ENCODE data around the gene ZXDB. TPM values are rescaled to one million over a fixed set of nuclear protein-coding genes. Genes with fewer than 3 reads are reported as not detected.
"Not testable (repeated sequence)": the region's sequence is repeated elsewhere in the genome, so short reads cannot be mapped to it uniquely, and the experiment has no call there.

The ZXDB gene
- total and polyA plus RNA-seq, 2 donors (not counting 3 experiments of a cell fraction or from before 2014, with no cell fraction given): 6.3 to 8.4 TPM

- DNase-seq (ENCODE audit: low read depth, low spot score) (peak; percentile 54), FAIRE-seq (peak; percentile 72)
- POLR2A ChIA-PET; H3K9me3 ChIP-seq (replicated peaks; ENCODE audit: control insufficient read depth, insufficient read depth, low read length); BruUV-seq (replicated peaks); H3K27me3 ChIP-seq (ENCODE audit: control insufficient read depth in 2 of 2, insufficient read depth in 2 of 2, low read length in 2 of 2); H4K20me1 ChIP-seq (replicated peaks; ENCODE audit: control insufficient read depth, extremely low read depth, insufficient read depth, low read length); H3K9me1 ChIP-seq (replicated peaks; ENCODE audit: control insufficient read depth, extremely low read depth, insufficient read depth, low read length); H3K36me3 ChIP-seq (ENCODE audit: control insufficient read depth in 2 of 2, extremely low read depth in 1 of 2, insufficient read depth in 2 of 2, low read length in 2 of 2); dilution Hi-C loops (cut with MboI; ENCODE audit: extremely low pct_ligation_motif_present, low sequenced_read_pairs); H2AFZ ChIP-seq (ENCODE audit: low read depth, low read length): not testable (repeated sequence)
- intact Hi-C loops (cut with micrococcal nuclease): loop anchor here (10.0 kb wide), 1 partner anchor 598 kb away; the partner anchor contains the start of gene SPIN3
- H3K27ac ChIP-seq (ENCODE audit: insufficient read depth, low read depth, low read length): peak overlapping the region; percentile 55
- peak overlapping the region; percentile 36 for H3K4me2 ChIP-seq (ENCODE audit: insufficient read depth, low read length)
- peak overlapping the region; percentile 71 for H3K9ac ChIP-seq (replicated peaks; ENCODE audit: extremely low read depth, insufficient read depth, low read length)
- H3K4me1 ChIP-seq (ENCODE audit: control insufficient read depth, extremely low read depth, insufficient read depth, low read length): peaks cover 29% of the 10 kb centered on the region
- peak overlapping the region; percentile 35 to 53 (median 48) for H3K4me3 ChIP-seq (replicated peaks in 1 of 3; ENCODE audit: insufficient read depth in 1 of 3, low read depth in 1 of 3, low read length in 3 of 3)
- CTCF ChIA-PET: interaction anchor here (1.1 kb wide), 1 partner anchor 314 kb away, joined by 3 read pairs; no protein-coding TSS in a partner anchor
- TF ChIP-seq CTCF (IDR thresholded peaks at IDR 0.05; ENCODE audit: extremely low read depth in 1 of 2, insufficient read depth in 1 of 2, low read depth in 1 of 2, low read length in 2 of 2): peak in 1 of 2 donors; percentile 38
- peaks cover 37% of the 10 kb centered on the region for H3K79me2 ChIP-seq (ENCODE audit: control insufficient read depth, insufficient read depth, low read length)
Measured at GRCh38 chrX:57592894-57593215, 1.0 kb downstream of the ZXDB start.

GRCh38 chrX:57595381-57595811 lies 3.6 kb downstream of the ZXDB start:
- no peaks in the 10 kb centered on the region for H4K20me1 ChIP-seq (replicated peaks; ENCODE audit: control insufficient read depth, extremely low read depth, insufficient read depth, low read length)
- H3K79me2 ChIP-seq (ENCODE audit: control insufficient read depth, insufficient read depth, low read length): peaks cover 53% of the 10 kb centered on the region
- H2AFZ ChIP-seq (ENCODE audit: low read depth, low read length): no peak overlapping the region
- peak; percentile 68 for FAIRE-seq
- H3K9ac ChIP-seq (replicated peaks; ENCODE audit: extremely low read depth, insufficient read depth, low read length): peak overlapping the region; percentile 75
- no peaks in the 10 kb centered on the region for H3K36me3 ChIP-seq (ENCODE audit: control insufficient read depth in 2 of 2, extremely low read depth in 1 of 2, insufficient read depth in 2 of 2, low read length in 2 of 2)
- no peaks in the 10 kb centered on the region for H3K27me3 ChIP-seq (ENCODE audit: control insufficient read depth in 2 of 2, insufficient read depth in 2 of 2, low read length in 2 of 2)
- H3K4me3 ChIP-seq (replicated peaks in 1 of 3; ENCODE audit: insufficient read depth in 1 of 3, low read depth in 1 of 3, low read length in 3 of 3): peak overlapping the region in 1 of 3 experiments; percentile 71
- TF ChIP-seq JUN (IDR thresholded peaks at IDR 0.05; ENCODE audit: borderline replicate concordance, insufficient read depth, insufficient read length, low read depth) (peak; percentile 91), POLR2AphosphoS5 (IDR thresholded peaks at IDR 0.05; ENCODE audit: insufficient read depth, low read depth, low read length) (no peak), FOS (IDR thresholded peaks at IDR 0.05; ENCODE audit: borderline replicate concordance, insufficient read depth, low read length) (peak; percentile 78), GATA2 (IDR thresholded peaks at IDR 0.05; ENCODE audit: insufficient read depth, insufficient read length, low read depth, low read length) (peak; percentile 30)
- peak overlapping the region; percentile 81 for H3K27ac ChIP-seq (ENCODE audit: insufficient read depth, low read depth, low read length)
- dilution Hi-C loops (cut with MboI; ENCODE audit: extremely low pct_ligation_motif_present, low sequenced_read_pairs) (no loop called here), intact Hi-C loops (cut with micrococcal nuclease) (loop anchor here (5.0 to 10.0 kb wide), 2 partner anchors 143 to 601 kb away; partner anchors contain the start of gene SPIN3)
- H3K4me1 ChIP-seq (ENCODE audit: control insufficient read depth, extremely low read depth, insufficient read depth, low read length): peaks cover 33% of the 10 kb centered on the region
- BruUV-seq (replicated peaks): no TSS peak
- peak; percentile 61 for DNase-seq (ENCODE audit: low read depth, low spot score)
- ChIA-PET POLR2A (no interaction called here), CTCF (no interaction called here)
- H3K9me1 ChIP-seq (replicated peaks; ENCODE audit: control insufficient read depth, extremely low read depth, insufficient read depth, low read length): no peaks in the 10 kb centered on the region
- H3K4me2 ChIP-seq (ENCODE audit: insufficient read depth, low read length): peak overlapping the region; percentile 95
- no peaks in the 10 kb centered on the region for H3K9me3 ChIP-seq (replicated peaks; ENCODE audit: control insufficient read depth, insufficient read depth, low read length)
